ENCODE data around the gene CCDC187.

Gene CCDC187

DNA sequence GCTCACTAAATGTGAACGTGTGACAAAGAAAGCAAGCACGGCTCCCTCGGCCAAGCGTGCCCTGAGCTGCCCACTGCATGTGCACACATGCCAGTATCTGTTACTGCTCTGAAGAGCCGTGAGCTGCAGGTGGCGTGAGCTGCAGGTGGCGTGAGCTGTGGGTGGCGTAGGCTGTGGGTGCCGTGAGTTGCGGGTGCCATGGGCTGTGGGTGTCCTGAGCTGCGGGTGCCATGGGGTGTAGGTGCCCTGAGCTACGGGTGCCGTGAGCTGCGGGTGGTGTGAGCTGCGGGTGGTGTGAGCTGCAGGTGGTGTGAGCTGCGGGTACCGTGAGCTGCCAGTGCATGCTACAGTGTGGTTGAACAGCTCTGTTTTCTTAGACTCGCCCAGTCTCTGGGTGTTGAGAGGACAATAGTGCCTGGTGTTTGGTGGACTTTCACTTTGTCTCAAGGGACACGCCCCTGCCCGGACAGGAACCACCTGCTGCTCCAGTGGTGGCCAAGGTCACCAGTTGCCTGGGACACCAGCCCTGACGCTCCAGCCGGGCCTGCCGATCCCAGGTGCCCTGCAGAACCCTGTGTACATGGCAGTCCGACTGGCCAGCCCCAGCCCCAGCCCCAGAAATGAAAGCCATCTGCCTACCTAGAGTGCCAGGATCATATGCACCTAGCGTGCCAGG lies 6.7 kb downstream of the CCDC187 start:
- no peak for DNase-seq

DNA sequence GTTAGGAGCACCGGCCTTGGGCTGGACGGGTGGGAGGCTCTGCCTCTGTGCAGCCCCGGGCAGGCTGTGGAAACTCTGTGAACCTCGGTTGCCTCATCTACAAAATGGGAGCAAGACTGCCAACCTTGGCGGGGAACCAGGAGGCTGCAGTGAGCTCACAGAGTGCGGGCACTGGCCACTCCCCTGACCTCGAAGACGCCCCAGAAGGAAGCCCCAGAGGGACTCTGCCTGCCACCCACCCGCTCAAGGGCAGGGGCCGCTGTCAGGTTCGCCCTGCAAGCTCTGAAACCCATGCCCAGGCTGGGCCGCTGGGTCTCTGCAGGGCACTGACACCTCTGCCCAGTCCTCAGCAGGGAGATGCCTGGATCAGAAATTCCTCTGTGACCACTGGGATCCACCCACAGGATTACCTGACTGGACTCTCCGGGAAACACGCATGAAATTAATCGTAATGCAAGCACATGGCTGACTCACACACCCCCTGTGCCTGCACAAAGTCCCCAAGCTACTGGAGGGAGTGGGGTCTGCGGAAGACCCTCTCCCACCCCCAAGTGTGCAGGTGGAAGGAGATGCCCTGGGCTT lies 7.4 kb downstream of the CCDC187 start:
- no peak for DNase-seq

DNA sequence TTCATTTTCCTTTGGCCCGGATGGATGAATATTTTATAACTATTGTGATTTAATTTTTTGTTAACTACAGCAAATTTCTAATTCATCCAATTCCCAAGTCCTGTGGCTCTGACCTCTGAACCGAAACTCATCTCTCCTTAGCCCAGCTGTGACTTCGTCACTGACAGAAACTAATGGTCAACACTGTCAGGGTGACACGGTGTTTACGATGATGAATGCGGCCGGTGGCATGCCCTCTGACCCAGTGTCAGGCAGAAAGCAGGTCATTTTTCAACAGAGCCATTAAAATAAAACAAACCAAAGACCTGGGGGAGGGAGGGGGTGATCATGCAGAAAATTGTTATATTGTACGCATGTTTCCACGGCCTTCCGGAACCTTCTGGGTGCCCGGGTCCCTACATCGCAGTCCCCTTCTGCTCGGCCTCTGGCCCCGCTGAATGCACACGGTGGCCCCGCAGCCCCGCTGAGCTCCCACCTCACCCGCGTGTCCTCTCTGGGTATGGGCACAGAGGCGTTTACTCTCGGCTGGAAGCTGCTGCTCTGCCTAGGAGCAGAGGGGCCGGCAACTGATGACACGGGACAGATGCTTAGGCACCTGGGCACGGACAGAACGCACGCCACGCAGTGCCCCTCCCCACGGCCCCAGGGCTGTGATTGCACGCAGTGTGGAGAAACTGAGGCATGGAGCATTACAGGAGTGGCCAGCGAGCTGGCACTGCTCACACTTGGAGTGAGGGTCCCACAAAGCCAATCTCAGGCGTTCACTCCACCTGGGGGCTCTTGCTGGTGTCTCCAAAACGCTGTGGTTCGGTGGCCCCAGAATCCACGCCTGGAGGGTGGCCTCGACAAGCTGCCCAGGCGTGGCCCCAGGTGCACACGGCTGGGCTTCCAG lies 8.1 kb downstream of the CCDC187 start:
- no peak for DNase-seq

DNA sequence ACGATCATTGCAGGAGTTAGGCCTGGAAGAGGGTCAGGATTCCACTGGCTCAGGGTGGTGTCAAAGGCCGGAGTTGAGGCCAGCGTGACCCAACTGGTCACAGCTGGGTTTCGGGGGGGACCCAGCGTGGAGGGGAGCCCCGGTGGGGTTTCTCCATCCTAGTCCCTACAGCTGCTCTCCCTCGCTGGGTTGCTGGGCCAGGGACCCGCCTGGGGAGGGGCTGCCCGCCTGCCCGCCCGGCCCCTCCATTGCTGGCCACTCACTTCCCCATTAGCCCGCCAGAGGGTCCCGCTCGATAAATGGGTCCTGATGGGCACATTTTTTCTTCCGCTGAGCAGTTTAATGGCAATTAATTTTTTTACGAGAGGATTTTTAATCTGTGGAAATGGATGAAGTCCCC lies 8.8 kb downstream of the CCDC187 start:
- no peak for DNase-seq

DNA sequence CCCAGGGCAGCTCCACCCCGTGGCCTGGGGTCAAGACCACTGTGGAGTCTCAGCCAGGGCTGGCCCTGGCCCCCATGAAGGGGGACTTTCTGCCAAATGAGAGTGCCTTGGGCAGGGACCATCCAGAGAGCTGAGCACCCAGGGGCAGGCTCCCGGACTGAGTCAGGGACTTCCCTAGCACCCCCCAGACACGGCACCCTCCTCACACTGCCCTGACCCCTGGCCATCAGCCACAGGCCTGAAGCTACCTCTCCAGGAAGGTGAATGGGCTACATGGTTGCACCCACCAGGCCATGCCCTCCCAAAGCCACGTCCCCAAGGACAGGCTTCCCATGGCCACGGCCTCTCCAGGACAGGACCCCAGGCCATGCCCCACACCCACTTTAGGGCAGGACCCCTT lies 9.5 kb downstream of the CCDC187 start:
- no peak for DNase-seq

DNA sequence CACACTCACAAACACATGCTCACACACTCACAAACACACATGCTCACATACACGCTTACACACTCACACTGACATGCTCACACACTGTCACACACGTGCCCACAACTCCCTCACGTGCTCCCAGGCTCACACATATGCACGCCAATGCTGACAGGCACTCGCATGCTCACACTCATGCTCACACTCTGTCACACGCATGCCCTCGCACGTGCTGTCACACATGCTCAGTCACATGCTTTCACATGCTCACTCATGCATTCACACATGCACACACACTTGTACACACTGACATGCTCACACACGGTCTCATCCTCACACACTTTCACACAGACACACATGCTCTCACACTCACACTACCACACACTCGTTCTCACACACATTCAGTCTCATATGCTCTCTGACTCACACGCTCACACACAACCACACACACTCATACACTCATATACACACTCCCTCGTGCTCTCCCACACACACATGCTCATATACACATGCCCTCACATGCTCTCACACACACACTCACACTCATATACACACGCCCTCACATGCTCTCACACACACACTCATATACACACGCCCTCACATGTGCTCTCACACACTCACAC lies 10.3 kb downstream of the CCDC187 start:
- DNase-seq, result no peak

DNA sequence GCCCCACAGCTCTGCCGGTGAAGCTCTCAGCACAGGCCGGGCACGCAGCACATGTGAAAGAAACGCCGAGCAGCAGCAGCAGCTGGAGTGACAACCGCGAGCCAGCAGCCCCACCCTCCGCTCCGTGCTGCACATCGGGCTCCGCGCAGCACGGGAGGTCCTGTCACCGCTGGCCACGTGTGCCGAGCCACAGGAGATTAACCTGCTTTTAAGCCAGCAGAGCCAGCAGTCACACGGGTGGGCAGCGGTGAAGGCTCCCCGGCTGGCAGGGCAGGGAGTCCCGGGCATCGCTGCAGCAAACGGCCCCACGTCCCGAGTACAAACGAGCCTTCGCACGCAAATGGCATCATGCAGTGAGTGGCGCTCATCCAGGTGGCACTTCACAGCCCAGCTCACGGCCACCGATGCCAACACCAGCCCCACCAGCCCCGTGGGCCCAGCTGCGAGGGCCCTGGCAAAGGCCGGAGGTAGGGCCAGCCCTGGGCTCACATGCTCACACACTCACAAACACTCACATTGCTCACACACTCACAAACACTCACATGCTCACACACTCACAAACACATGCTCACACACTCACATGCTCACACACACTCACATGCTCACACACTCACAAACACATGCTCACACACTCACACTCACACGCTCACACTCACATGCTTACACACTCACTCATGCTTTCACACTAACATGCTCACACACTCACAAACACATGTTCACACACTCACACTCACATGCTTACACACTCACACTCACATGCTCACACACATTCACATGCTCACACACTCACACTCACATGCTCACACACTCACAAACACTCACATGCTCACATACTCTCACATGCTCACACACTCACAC lies 11.1 kb downstream of the CCDC187 start:
- DNase-seq, result peak; percentile 18

DNA sequence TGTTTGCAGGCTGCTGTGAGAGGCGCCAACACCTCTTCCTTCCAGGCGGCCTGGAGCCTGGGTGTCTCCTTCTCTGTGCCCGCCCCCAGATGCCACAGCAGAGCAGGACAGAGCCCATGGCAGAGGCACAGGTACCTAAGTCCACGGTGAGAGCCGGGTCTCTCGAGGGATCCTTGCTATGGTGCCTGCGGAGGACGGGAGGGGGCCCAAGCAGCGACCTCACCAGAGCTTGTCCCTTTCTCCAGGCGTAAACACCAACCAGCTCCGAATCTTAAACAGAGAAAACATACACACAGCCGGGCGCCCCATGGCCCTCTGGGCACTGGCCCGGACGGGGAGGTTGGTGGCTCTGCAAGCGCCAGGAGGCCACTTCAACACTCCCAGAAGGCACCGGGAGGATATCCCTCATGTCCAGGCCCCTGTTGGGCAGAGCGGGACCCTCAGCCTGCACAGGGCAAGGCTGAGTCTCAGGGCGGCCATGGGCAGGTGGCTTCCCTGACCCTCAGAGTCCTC lies 11.8 kb downstream of the CCDC187 start:
- DNase-seq, result no peak

DNA sequence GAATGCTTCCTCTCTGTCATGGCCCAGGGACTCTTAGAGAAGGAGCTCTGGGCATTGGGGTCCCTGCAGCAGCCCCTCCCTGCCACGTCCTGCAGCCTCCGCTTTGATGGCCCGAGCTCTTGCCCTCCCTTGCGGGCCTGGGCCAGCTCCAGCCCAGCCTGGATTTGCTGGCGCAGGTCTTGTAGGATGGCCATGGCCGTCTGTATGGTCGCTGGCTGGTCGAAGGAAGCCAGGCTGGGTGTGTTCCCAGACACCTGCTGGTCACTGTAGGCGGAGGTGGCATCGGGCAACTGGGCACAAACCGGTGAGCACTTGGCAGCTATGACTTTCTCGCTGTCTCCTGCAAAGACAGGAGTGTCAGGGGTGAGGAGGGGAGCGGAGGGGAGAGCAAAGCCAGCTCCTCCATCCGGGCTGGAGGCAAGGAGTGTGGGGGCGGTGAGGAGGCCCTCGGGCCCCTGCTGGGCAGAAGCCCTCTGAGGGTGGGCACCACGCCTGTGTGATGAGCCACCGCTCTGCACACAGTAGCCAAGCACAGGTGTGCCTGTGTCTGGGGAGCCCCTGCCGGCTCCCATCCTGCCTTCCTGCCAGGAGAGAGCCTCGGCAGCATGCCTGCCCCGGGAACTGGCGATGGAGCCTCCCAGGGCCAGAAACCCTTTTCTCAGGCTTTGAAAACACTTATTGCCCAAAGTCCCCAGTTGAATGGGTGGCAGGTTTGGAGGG lies 12.4 kb downstream of the CCDC187 start:
- DNase-seq, result no peak

DNA sequence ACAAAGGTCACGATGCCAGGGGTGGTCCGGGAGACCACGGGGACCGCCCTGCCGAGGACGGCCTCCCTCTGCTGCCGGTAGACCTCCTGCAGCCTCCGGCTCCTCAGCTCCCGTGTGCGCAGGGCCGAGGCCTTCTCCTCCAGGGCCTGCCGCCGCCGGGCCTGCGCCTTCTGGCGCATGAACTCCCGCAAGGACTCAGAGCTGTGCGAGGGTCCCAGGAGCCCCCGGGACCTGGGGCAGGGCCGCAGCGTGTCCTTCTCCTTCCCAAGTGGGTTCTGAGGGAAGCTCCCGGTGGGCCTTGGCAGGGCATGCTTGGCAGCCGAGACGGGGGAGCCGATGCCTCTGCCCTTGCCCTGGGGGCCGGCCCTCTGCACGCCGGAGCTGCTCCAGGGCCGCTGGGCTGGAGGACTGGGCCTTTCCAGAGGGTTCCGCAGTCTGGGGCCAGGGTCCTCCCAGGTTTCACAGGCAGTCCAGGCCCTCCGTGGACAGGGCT lies 13.3 kb downstream of the CCDC187 start:
- DNase-seq, result no peak

DNA sequence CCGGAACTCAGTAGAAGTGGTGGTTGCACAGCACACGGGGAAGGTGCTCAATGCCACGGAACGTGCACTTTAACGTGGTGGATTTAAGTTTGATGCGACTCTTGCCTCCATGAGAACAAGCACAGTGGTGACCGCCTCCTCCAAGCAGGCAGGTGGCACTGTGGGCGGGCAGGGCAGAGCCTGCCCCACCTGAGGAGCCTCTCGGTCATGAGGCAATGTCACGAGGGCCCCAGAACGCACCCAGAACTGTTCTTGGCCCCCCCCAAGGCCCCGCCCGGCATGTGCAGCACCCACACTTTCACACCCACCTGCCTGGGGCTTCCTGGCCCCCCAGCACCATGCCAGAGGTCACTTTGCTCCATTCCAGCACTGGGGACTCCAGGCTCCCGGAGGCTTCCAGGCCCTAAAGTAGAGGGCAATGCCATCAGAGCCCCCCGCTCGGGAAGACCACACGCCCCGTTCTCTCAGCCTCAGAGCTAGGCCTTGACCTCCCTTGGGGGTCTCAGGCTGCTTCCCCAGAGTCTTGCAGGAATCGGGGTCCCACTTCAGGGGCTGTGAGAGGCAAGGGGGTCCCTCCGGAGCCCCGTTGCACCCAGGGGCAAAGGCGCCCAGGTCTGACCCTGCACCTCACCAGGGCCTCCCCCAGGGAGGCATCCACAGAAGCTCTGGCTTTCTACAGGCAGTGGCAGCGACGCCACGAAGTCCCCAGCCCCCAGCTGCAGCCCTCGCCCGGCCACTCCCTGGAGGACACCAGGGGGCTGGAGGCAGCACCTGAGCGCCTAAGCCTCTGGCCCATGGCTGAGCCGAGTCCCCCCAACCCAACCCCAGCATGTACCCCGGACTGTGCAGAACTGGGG lies 14.0 kb downstream of the CCDC187 start:
- DNase-seq, result no peak

DNA sequence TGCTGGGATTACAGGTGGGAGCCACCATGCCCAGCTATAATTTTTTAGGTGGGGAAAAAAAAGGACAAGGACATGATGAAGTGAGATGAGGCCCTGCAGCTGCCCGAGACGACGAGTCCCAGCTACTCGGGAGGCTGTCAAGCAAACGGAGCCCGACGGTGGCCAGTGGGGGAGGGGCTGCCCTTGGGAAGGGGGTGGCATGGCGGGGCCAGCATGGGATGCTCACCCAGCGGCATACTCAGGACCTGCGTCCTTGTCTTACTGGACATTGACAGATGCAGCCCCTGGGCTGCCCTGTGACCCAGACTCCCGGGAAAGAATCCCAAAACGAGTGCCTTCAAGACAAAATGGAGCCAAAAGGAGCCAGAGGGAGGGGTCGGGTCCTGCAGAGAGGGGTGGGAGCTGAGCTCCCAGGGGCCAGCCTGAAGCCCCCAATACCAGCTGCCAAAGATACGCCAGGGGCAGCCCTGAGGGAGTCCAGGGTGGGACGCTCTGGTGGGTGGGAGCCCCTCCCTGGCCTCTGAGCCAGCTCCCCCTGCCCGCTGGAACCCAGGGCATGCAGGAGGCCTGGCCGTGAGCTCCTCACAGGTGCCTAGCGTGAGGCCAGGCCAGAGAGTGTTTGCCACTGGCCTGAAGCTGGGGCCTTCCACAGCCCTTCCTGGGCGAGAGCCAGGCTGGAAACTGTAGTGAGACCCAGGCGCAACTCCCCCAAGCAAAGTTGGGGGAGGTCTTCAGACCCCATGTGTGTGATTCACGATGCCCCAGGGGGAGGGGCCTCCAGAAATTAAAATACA lies 15.7 kb downstream of the CCDC187 start:
- no peak for DNase-seq

DNA sequence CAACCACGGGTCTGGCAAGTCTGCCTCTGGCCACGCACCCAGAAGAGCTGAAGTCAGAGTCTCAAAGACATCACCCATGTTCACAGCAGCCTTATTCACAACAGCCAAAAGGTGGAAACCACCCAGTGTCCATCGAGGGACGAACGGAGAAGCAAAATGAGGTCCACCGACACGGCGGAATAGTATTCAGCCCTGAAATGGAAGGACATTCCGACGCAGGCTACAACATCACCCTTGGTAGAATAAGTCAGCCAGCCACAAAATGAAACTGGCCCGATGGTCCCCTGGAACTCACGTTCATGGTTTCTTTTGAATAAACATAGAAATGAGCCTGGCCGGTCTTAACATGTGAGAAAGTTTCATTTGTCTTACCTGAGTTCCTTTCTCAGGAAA lies 16.9 kb downstream of the CCDC187 start:
- no peak for DNase-seq

DNA sequence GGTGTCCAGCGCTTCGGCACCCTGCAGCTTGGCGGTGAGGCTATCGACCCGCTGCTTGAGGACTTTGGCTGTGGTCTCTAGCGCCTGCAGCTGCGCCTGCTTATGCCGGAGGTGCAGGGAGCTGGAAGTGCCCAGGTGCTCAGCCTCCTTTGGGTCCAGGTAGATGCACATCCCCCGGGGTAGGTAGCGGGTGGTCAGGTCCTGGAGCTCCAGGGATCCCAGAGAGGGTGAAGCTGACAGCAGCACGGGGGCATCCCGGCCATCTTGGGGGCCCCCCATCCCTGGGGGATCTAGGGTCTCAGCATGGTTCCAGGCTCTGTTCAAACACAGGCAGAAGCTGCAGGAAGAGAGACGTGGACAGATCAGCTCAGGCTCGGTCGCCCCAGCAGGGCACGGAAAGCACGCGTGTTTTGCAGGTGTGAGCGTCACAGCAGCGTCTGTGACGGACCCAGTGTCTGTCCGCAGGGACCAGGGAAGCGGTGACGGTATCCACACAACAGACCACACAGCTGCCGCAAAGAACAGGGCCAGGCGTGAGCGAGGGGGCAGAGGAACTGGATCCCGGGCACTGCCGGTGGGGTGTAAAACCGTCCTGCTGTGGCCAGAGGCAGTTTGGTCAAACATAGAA lies 17.4 kb downstream of the CCDC187 start:
- no peak for DNase-seq

DNA sequence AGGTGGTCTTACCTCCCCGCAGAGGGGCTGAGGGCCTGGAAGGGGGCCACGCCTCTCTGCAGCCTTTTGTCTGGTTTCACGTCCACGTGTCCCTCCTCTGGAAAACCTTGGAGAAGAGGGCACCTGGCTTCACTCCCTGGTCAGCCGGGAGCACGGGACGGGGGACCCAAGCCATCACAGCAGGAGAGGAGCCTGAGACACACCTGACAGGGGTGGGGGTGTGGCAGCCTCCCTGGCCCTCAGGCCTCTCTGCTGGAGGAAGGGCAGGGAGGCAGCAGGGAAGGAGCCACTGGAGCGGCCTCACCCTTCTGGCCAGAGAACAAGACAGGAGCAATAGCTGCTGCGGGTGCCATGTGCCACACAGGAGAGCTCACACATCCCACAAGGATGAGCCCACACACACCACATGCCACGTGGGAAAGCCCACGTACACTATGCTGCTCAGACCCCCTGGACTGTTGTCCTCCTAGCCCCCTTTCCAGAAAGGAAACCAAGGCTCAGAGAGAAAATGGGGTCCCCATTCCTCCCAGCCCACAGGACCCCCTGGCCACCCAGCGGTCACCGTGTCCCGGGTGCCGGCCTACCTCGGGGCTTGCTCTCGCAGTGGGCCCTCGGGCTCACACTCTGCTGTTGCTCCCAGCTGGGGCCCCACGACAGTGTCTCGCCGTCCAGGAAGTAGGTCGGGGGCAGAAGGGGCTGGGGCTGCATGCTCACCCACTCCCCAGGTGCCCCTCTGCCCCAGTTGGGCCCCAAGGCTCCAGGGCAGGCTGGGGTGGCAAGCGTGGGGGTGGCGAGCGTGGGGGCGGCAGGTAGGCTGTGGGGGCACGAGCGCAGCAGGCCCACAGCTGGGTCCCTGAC lies 18.2 kb downstream of the CCDC187 start:
- DNase-seq, result no peak

DNA sequence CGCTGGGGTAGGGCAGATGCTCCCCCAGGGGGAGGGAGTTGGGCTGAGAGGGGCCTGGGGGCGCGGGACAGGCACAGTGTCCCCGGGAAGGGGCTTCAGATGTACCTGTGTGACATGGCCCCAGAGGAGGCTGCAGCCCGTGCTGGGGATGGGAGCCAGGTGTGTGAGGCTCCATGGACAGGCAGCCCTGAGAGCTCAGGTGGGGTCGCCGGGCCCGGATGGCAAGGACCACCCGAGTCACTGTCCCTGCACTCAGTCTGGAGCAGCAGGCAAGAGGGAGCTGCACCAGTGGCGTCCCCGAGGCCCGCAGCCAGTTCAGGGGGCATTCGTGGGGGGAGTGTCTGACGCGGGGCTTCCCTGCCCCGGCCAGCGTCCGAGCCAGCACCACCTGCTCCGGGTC lies 18.9 kb downstream of the CCDC187 start:
- DNase-seq, result no peak

DNA sequence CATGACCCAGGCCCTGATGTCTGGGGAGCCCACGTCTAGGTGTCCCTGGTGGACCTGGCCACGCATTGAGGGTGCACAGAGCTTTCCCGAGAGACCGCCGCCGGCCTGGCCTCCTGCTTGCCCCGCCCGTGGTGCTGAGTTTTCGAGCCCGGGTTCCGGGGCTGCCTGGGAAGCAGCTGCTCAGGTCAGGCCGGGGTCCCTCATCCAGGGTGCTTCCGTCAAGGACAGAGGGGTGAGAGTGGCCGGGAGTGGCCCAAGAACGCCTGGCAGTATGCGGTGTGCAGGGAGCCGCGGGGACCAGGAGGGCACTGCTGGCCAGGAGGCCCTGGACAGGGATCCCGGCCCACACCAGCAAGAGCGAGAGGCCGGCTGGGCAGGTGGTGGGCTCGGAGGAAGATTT lies 19.6 kb downstream of the CCDC187 start:
- no peak for DNase-seq

Measured in NCI-H82 (cell line).